Trophoblast cell (in vitro differentiated cells and primary cell): ENCODE measurements around the gene NUP205.
A peak's percentile ranks its signal among the peaks of the same experiment; 100 is the strongest.

Experiments
- DNase-seq, 2 donors: peaks; one replicate each; pipeline ENCODE4 v3.0.0-alpha.2; 2016
- H2AFZ ChIP-seq: 2 replicates; pipeline ENCODE4 v1.6.1; 2013; ENCODE audit warnings: low read length, moderate library complexity, mild to moderate bottlenecking; ENCODE audit not compliant: insufficient read depth, poor library complexity
- H2AK5ac ChIP-seq: 2 replicates; pipeline ENCODE4 v1.6.1; 2013; ENCODE audit warnings: mild to moderate bottlenecking, low read length
- H2BK120ac ChIP-seq: 2 replicates; pipeline ENCODE4 v1.6.1; 2013; ENCODE audit warnings: low read length, mild to moderate bottlenecking, moderate library complexity; ENCODE audit not compliant: insufficient read depth, poor library complexity
- H2BK12ac ChIP-seq: 2 replicates; pipeline ENCODE4 v1.6.1; 2013; ENCODE audit warnings: mild to moderate bottlenecking, low read length, moderate library complexity
- H2BK5ac ChIP-seq: 2 replicates; pipeline ENCODE4 v1.6.1; 2013; ENCODE audit warnings: low read length, low read depth, moderate library complexity, mild to moderate bottlenecking; ENCODE audit not compliant: poor library complexity
- H3K14ac ChIP-seq: 2 replicates; pipeline ENCODE4 v1.6.1; 2013; ENCODE audit warnings: mild to moderate bottlenecking, low read length
- H3K18ac ChIP-seq: 2 replicates; pipeline ENCODE4 v1.6.1; 2013; ENCODE audit warnings: mild to moderate bottlenecking, low read length
- H3K23ac ChIP-seq: 2 replicates; pipeline ENCODE4 v1.6.1; 2013; ENCODE audit warnings: low read length
- H3K27ac ChIP-seq: 2 replicates; pipeline ENCODE4 v1.5.1; 2013; ENCODE audit warnings: low read depth, mild to moderate bottlenecking, inconsistent platforms, low read length, moderate library complexity
- H3K27me3 ChIP-seq: 2 replicates; pipeline ENCODE4 v1.6.1; 2013; ENCODE audit warnings: inconsistent platforms, mild to moderate bottlenecking, low read length, moderate library complexity; ENCODE audit not compliant: insufficient read depth
- H3K36me3 ChIP-seq, 2 experiments: 1 replicate in 1 of 2; 2 replicates in 1 of 2; pipeline ENCODE4 v1.6.1; 2013; ENCODE audit warnings: low read length in 2 of 2, mild to moderate bottlenecking in 2 of 2, moderate library complexity in 1 of 2; ENCODE audit not compliant: insufficient read depth in 2 of 2, control insufficient read depth in 1 of 2
- H3K4ac ChIP-seq: 2 replicates; pipeline ENCODE4 v1.6.1; 2013; ENCODE audit warnings: low read depth, mild to moderate bottlenecking, low read length, moderate library complexity
- H3K4me1 ChIP-seq, 2 experiments: 1 replicate in 1 of 2; 2 replicates in 1 of 2; pipeline ENCODE4 v1.6.1; 2013; ENCODE audit warnings: low read length in 2 of 2, mild to moderate bottlenecking in 2 of 2, moderate library complexity in 1 of 2; ENCODE audit not compliant: insufficient read depth in 2 of 2, control insufficient read depth in 1 of 2
- H3K4me2 ChIP-seq: 2 replicates; pipeline ENCODE4 v1.6.1; 2013; ENCODE audit warnings: inconsistent platforms, mild to moderate bottlenecking, low read length, moderate library complexity
- H3K4me3 ChIP-seq: 2 replicates; pipeline ENCODE4 v1.5.1; 2013; ENCODE audit warnings: mild to moderate bottlenecking, low read depth, low read length, inconsistent platforms
- H3K79me1 ChIP-seq: one replicate; pipeline ENCODE4 v1.6.1; 2013; ENCODE audit warnings: low read length
- H3K79me2 ChIP-seq: 2 replicates; pipeline ENCODE4 v1.6.1; 2013; ENCODE audit warnings: low read length, mild to moderate bottlenecking; ENCODE audit not compliant: control insufficient read depth, insufficient read depth, poor library complexity
- H3K9ac ChIP-seq: 2 replicates; pipeline ENCODE4 v1.6.1; 2013; ENCODE audit warnings: mild to moderate bottlenecking, low read length
- H3K9me3 ChIP-seq: 2 replicates; pipeline ENCODE4 v1.6.1; 2013; ENCODE audit warnings: low read depth, mild to moderate bottlenecking, control low read depth, inconsistent platforms, low read length; ENCODE audit not compliant: insufficient read depth
- H4K12ac ChIP-seq: 2 replicates; pipeline ENCODE4 v1.6.1; 2013; ENCODE audit warnings: low read depth, mild to moderate bottlenecking, low read length, moderate library complexity
- H4K8ac ChIP-seq: 2 replicates; pipeline ENCODE4 v1.6.1; 2013; ENCODE audit warnings: low read depth, mild to moderate bottlenecking, low read length, moderate library complexity
- H4K91ac ChIP-seq: one replicate; pipeline ENCODE4 v1.6.1; 2013; ENCODE audit warnings: low read depth, mild to moderate bottlenecking, low read length, moderate library complexity
- WGBS: extraction: QIAGEN DNeasy Blood & Tissue Kit; methylation state at CpG from one replicate; pipeline ENCODE4 v1.1.7; 2013; ENCODE audit warnings: missing lambda C conversion rate; ENCODE audit not compliant: insufficient read length, insufficient coverage; ENCODE audit errors: extremely low coverage; 5-methylcytosine and 5-hydroxymethylcytosine counted together

NUP205 gene

DNA sequence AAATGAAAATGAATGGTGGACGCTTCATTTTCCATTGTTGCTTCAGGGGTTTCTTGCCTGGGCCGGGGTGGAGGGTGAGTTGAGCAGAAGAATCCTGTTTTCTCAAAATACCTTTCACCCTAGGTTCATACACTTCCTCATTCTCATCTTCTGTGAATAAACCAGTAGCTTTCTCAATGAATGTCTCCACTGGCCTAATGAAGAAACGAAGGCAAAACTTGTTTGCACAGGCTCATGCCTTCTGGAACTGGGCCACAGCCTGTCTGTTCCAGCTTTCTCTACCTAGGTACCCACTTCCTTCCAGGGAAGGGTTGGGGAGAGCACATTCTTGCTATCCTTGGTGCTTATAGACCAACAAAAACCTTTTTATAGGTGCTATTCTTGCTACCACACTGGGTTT, 125.9 kb downstream of the NUP205 start:
- H4K12ac ChIP-seq, result no peak overlapping the region
- H3K4me1 ChIP-seq, result peaks cover 15 to 30% of the 10 kb centered on the region in 2 experiments
- H2AK5ac ChIP-seq, result peak overlapping the region; percentile 61
- no peak overlapping the region for H3K4me2 ChIP-seq
- H2BK120ac ChIP-seq, result peak overlapping the region; percentile 15
- no peak overlapping the region for H3K23ac ChIP-seq
- no CpG with 5 or more reads among the region's 3 CpGs for WGBS
- H3K14ac ChIP-seq, result no peak overlapping the region
- no peak for DNase-seq
- no peak overlapping the region for H3K9ac ChIP-seq
- H3K79me1 ChIP-seq, result peaks cover 24% of the 10 kb centered on the region
- no peak overlapping the region for H3K4me3 ChIP-seq
- no peaks in the 10 kb centered on the region for H3K79me2 ChIP-seq
- H3K36me3 ChIP-seq, result peaks cover 8 to 17% of the 10 kb centered on the region in 2 experiments
- H4K8ac ChIP-seq, result peak overlapping the region; percentile 6
- no peak overlapping the region for H2AFZ ChIP-seq
- peak overlapping the region; percentile 32 for H2BK5ac ChIP-seq
- H3K4ac ChIP-seq, result no peak overlapping the region
- H3K27me3 ChIP-seq, result no peaks in the 10 kb centered on the region
- peak overlapping the region; percentile 58 for H2BK12ac ChIP-seq
- H3K27ac ChIP-seq, result peak overlapping the region; percentile 22
- H3K9me3 ChIP-seq, result no peaks in the 10 kb centered on the region
- H4K91ac ChIP-seq, result peak overlapping the region; percentile 29
- peak overlapping the region; percentile 51 for H3K18ac ChIP-seq

DNA sequence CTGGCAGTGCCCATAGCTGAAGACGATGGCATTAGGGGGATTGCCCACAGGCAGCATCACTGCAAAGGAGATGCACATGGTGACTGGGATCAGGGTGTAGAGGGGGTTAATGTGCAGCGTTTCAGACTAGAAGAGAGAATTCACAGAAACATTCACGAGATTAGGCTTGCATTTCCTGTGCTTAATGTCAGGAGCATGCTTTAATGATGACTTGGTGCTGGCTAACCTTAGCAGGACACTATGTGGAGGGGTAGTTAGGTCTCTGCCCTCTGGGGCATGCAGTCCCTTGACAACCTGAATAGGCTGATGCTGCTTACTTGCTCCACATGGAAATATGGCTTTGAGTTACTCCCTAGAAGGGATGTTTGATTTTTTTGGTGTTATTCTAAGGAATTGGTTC, 126.4 kb downstream of the NUP205 start:
- Histone ChIP-seq H2AK5ac (no peak overlapping the region), H3K27me3 (no peaks in the 10 kb centered on the region), H2BK5ac (peak overlapping the region; percentile 32), H3K79me1 (peaks cover 24% of the 10 kb centered on the region), H3K9me3 (no peaks in the 10 kb centered on the region), H3K4me1 (peaks cover 15 to 27% of the 10 kb centered on the region in 2 experiments), H4K8ac (no peak overlapping the region), H3K23ac (no peak overlapping the region), H3K9ac (no peak overlapping the region), H3K14ac (peak overlapping the region; percentile 5), H2BK120ac (peak overlapping the region; percentile 15), H3K27ac (peak overlapping the region; percentile 22), H3K4me3 (no peak overlapping the region), H3K79me2 (no peaks in the 10 kb centered on the region), H2BK12ac (peak overlapping the region; percentile 58), H3K36me3 (peaks cover 11 to 17% of the 10 kb centered on the region in 2 experiments), H4K91ac (no peak overlapping the region), H3K4me2 (peak overlapping the region; percentile 6), H3K18ac (peak overlapping the region; percentile 51), H2AFZ (no peak overlapping the region), H3K4ac (no peak overlapping the region), H4K12ac (no peak overlapping the region)
- DNase-seq, result no peak
- WGBS, result no CpG with 5 or more reads among the region's 3 CpGs

DNA sequence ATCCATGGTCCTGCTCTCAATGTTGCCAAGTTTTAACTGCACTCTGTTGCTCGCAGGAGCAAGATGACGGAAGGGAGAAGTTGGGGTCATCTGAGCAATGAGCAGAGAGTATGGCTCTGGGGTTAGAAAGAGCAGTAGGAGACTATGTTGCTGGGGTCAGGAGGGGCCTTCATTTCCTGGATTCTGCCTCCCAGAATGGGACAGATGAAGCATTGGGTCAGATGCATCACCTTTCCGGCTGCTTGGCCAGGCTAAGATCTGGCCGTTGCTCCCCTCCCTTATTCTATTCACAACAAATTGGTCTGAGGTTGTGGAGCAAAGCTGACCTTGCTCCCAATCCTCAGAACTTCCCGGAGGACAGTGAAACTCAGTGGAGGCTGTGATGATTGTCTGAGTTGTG, 127.0 kb downstream of the NUP205 start:
- peak overlapping the region; percentile 55 for H2BK120ac ChIP-seq
- peak overlapping the region; percentile 86 for H2BK12ac ChIP-seq
- peaks cover 24% of the 10 kb centered on the region for H3K79me1 ChIP-seq
- H3K4me2 ChIP-seq, result no peak overlapping the region
- H3K36me3 ChIP-seq, result peaks cover 11 to 17% of the 10 kb centered on the region in 2 experiments
- peak overlapping the region; percentile 32 for H2AFZ ChIP-seq
- peak overlapping the region; percentile 92 for H3K14ac ChIP-seq
- WGBS, result no CpG with 5 or more reads among the region's 5 CpGs
- H3K4ac ChIP-seq, result peak overlapping the region; percentile 71
- peak overlapping the region; percentile 77 for H3K27ac ChIP-seq
- no peak overlapping the region for H3K23ac ChIP-seq
- no peak overlapping the region for H3K4me3 ChIP-seq
- H4K12ac ChIP-seq, result no peak overlapping the region
- no peaks in the 10 kb centered on the region for H3K27me3 ChIP-seq
- no peak overlapping the region for H3K9ac ChIP-seq
- no peak for DNase-seq
- peaks cover 15 to 27% of the 10 kb centered on the region in 2 experiments for H3K4me1 ChIP-seq
- peak overlapping the region; percentile 31 for H2AK5ac ChIP-seq
- H2BK5ac ChIP-seq, result peak overlapping the region; percentile 92
- peak overlapping the region; percentile 74 for H4K8ac ChIP-seq
- peak overlapping the region; percentile 82 for H4K91ac ChIP-seq
- H3K18ac ChIP-seq, result peak overlapping the region; percentile 84
- H3K79me2 ChIP-seq, result no peaks in the 10 kb centered on the region
- no peaks in the 10 kb centered on the region for H3K9me3 ChIP-seq

DNA sequence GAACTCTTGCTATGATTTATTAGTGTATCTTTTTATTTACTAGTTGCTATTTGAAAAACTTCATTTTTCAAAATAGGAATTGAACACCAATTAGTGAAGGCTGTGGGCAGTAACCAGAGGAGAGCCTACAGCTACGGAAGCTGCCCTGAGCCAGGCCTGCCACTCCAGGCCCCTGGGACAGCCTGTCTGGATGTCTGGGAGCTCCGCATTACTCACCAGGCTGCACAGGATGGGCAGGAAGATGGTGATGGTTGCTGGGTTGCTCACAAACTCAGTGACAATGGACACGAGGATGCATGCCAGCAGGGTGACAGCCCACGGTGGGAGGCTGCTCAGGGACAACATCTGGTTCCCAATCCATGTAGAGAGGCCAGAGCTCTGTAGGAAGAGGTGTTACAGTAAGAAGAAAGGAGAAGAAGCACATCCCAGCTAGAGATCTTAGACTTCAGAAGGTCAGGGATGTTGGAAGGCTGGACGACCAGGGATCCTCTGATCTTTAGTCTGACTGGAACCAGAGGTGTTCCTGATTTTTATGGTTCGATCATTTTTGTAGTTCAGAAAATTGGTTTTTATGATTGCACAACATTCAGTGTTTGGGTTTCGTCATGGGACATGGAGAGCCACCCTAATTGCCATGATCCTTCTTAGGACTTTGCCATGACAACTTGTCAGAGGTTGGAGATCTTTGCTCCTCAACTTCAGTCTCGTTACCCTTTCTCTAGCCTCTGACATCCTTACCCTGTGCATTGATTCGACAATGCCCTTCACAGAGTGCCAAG, 127.8 kb downstream of the NUP205 start:
- H3K18ac ChIP-seq, result peak overlapping the region; percentile 54
- peak overlapping the region; percentile 76 for H4K91ac ChIP-seq
- H3K4me2 ChIP-seq, result no peak overlapping the region
- H3K79me2 ChIP-seq, result no peaks in the 10 kb centered on the region
- WGBS, result no CpG with 5 or more reads among the region's 9 CpGs
- H4K12ac ChIP-seq, result no peak overlapping the region
- H2AFZ ChIP-seq, result no peak overlapping the region
- H3K4ac ChIP-seq, result peak overlapping the region; percentile 47
- peak overlapping the region; percentile 72 for H2BK120ac ChIP-seq
- H3K4me3 ChIP-seq, result no peak overlapping the region
- no peak overlapping the region for H3K23ac ChIP-seq
- peaks cover 24% of the 10 kb centered on the region for H3K79me1 ChIP-seq
- peaks cover 15 to 30% of the 10 kb centered on the region in 2 experiments for H3K4me1 ChIP-seq
- peak overlapping the region; percentile 62 for H4K8ac ChIP-seq
- peak overlapping the region; percentile 70 for H2AK5ac ChIP-seq
- DNase-seq, result no peak
- H3K27ac ChIP-seq, result peak overlapping the region; percentile 52
- H2BK12ac ChIP-seq, result peak overlapping the region; percentile 90
- H3K27me3 ChIP-seq, result no peaks in the 10 kb centered on the region
- peak overlapping the region; percentile 68 for H3K14ac ChIP-seq
- no peaks in the 10 kb centered on the region for H3K9me3 ChIP-seq
- peak overlapping the region; percentile 89 for H2BK5ac ChIP-seq
- no peak overlapping the region for H3K9ac ChIP-seq
- peaks cover 11 to 19% of the 10 kb centered on the region in 2 experiments for H3K36me3 ChIP-seq
